ENCODE results near the gene ACSS2. TPM values are rescaled to one million over a fixed set of nuclear protein-coding genes. Genes with fewer than 3 reads are reported as not detected.
A peak's percentile ranks its signal among the peaks of the same experiment; 100 is the strongest.

Gene ACSS2
- total RNA-seq, 4 donors from 2014 or later = 45.4 to 71.0 (median 58.7) TPM

GRCh38 chr20:34904202-34904621 lies 27.8 kb downstream of the ACSS2 start:
- peaks cover 3 to 23% (median 14%) of the 10 kb centered on the region in 3 donors for H3K4me1 ChIP-seq
- TF ChIP-seq POLR2AphosphoS5 (IDR thresholded peaks at IDR 0.05) (no peak), EP300 (IDR thresholded peaks at IDR 0.05) (no peak), CTCF (IDR thresholded peaks at IDR 0.05) (no peak), POLR2A (IDR thresholded peaks at IDR 0.05) (no peak)
- H3K4me3 ChIP-seq = no peak overlapping the region
- ATAC-seq = no peak
- 33 to 74% methylated on average over 3 of the region's 3 CpGs for WGBS, 2 donors (ENCODE audit: low coverage in 1 of 2)
- no peaks in the 10 kb centered on the region for H3K9me3 ChIP-seq
- no peaks in the 10 kb centered on the region for H3K36me3 ChIP-seq
- H3K27ac ChIP-seq = no peak overlapping the region
- H3K27me3 ChIP-seq = no peaks in the 10 kb centered on the region

GRCh38 chr20:34907616-34908469 lies 31.4 kb downstream of the ACSS2 start:
- no peak for TF ChIP-seq POLR2A (IDR thresholded peaks at IDR 0.05)
- peak; percentile 70 for TF ChIP-seq POLR2AphosphoS5 (IDR thresholded peaks at IDR 0.05)
- TF ChIP-seq CTCF (IDR thresholded peaks at IDR 0.05) = no peak
- Histone ChIP-seq H3K4me1 (peaks cover 3 to 23% (median 14%) of the 10 kb centered on the region in 3 donors), H3K9me3 (no peaks in the 10 kb centered on the region), H3K4me3 (no peak overlapping the region), H3K36me3 (no peaks in the 10 kb centered on the region), H3K27ac (peak overlapping the region in 3 of 4 donors; percentile 71 to 78 (median 74)), H3K27me3 (no peaks in the 10 kb centered on the region)
- 20 to 68% methylated on average over 2 to 4 of the region's 7 CpGs for WGBS, 2 donors (ENCODE audit: low coverage in 1 of 2)
- peak; percentile 74 for ATAC-seq

GRCh38 chr20:34915131-34915530 lies 38.7 kb downstream of the ACSS2 start:
- no peaks in the 10 kb centered on the region for H3K9me3 ChIP-seq
- no peak overlapping the region for H3K4me3 ChIP-seq
- H3K27me3 ChIP-seq = no peaks in the 10 kb centered on the region
- no peaks in the 10 kb centered on the region for H3K4me1 ChIP-seq
- TF ChIP-seq POLR2AphosphoS5 (IDR thresholded peaks at IDR 0.05) (no peak), CTCF (IDR thresholded peaks at IDR 0.05) (no peak), POLR2A (IDR thresholded peaks at IDR 0.05) (no peak), EP300 (IDR thresholded peaks at IDR 0.05) (no peak)
- WGBS, 2 donors (ENCODE audit: low coverage in 1 of 2) = 88% methylated on average over 3 of the region's 4 CpGs; no CpG with 5 or more reads in 1 of the 2 donors
- H3K36me3 ChIP-seq = peaks cover 0 to 42% of the 10 kb centered on the region in 2 donors
- no peak overlapping the region for H3K27ac ChIP-seq
- ATAC-seq = no peak

- Histone ChIP-seq H3K9me3 (no peaks in the 10 kb centered on the region), H3K4me1 (no peaks in the 10 kb centered on the region), H3K27me3 (no peaks in the 10 kb centered on the region), H3K4me3 (no peak overlapping the region), H3K27ac (no peak overlapping the region), H3K36me3 (peaks cover 0 to 50% of the 10 kb centered on the region in 2 donors)
- 80 to 84% methylated on average over 3 to 4 of the region's 4 CpGs for WGBS, 2 donors (ENCODE audit: low coverage in 1 of 2)
- TF ChIP-seq CTCF (IDR thresholded peaks at IDR 0.05) = no peak
- TF ChIP-seq POLR2AphosphoS5 (IDR thresholded peaks at IDR 0.05) = no peak
- TF ChIP-seq POLR2A (IDR thresholded peaks at IDR 0.05) = no peak
- TF ChIP-seq EP300 (IDR thresholded peaks at IDR 0.05) = no peak
- no peak for ATAC-seq
Observed at GRCh38 chr20:34915749-34916455, 39.5 kb downstream of the ACSS2 start.
